AG09319 (cell line): ENCODE results near the gene PERM1.

Experiments used
- DNase-seq: peaks from one replicate; pipeline ENCODE4 v3.0.0-alpha.2; 2010; ENCODE audit warnings: low read depth; ENCODE audit errors: extremely low read depth
- CTCF ChIP-seq: IDR thresholded peaks from 2 replicates; pipeline ENCODE4 v1.5.1; 2011; ENCODE audit warnings: low read depth, mild to moderate bottlenecking, inconsistent platforms, low read length, moderate library complexity

Gene PERM1

GRCh38 chr1:929712-930632 is 51.9 kb downstream of the PERM1 start:
- DNase-seq: no peak
- no peak for TF ChIP-seq CTCF

GRCh38 chr1:928825-929661 is 52.9 kb downstream of the PERM1 start:
- DNase-seq: no peak
- TF ChIP-seq CTCF: no peak

- DNase-seq: no peak
- no peak for TF ChIP-seq CTCF
These were observed 54.1 kb downstream of the PERM1 start for GRCh38 chr1:927748-928147.

- TF ChIP-seq CTCF: no peak
- DNase-seq: no peak
These were observed 54.7 kb downstream of the PERM1 start for GRCh38 chr1:927234-927633.

- peak; percentile 10; the same call in 1 of the 2 replicates for TF ChIP-seq CTCF
- DNase-seq: no peak
These were observed 56.1 kb downstream of the PERM1 start for GRCh38 chr1:925561-926421.
